Astrocyte (in vitro differentiated cells and primary cell): Measurements from ENCODE around the gene SALL4. TPM values are rescaled to one million over a fixed set of nuclear protein-coding genes. Genes with fewer than 3 reads are reported as not detected.
A peak's percentile ranks its signal among the peaks of the same experiment; 100 is the strongest.

Source experiments
- DNase-seq: peaks from one replicate; pipeline ENCODE4 v3.0.0-alpha.2; 2010; ENCODE audit warnings: low read depth
- FAIRE-seq: peaks from 2 replicates; lab custom pipeline; 2011; peaks lifted over from hg19 to GRCh38; lab: Jason Lieb, UNC
- H2AFZ ChIP-seq: 2 replicates; pipeline ENCODE4 v1.6.0; 2012; ENCODE audit warnings: low read depth, low read length, inconsistent platforms
- H3K27ac ChIP-seq: 2 replicates; pipeline ENCODE4 v1.5.1; 2011; ENCODE audit warnings: low read depth, low read length, inconsistent platforms
- H3K27me3 ChIP-seq: 2 replicates; pipeline ENCODE4 v1.6.0; 2011; ENCODE audit warnings: low read length, inconsistent platforms; ENCODE audit not compliant: insufficient read depth
- H3K36me3 ChIP-seq: 2 replicates; pipeline ENCODE4 v1.5.1; 2011; ENCODE audit warnings: low read length, inconsistent platforms; ENCODE audit not compliant: insufficient read depth
- H3K4me1 ChIP-seq: 2 replicates; pipeline ENCODE4 v1.5.1; 2011; ENCODE audit warnings: low read length, inconsistent platforms; ENCODE audit not compliant: insufficient read depth
- H3K4me2 ChIP-seq: 2 replicates; pipeline ENCODE4 v1.6.0; 2012; ENCODE audit warnings: low read length, inconsistent platforms
- H3K4me3 ChIP-seq: 2 replicates; pipeline ENCODE4 v1.5.1; 2011; ENCODE audit warnings: low read depth, mild to moderate bottlenecking, low read length, inconsistent platforms; ENCODE audit not compliant: insufficient read depth
- H3K79me2 ChIP-seq: 2 replicates; pipeline ENCODE4 v1.6.0; 2012; ENCODE audit warnings: mild to moderate bottlenecking, low read length, inconsistent platforms; ENCODE audit not compliant: insufficient read depth
- H3K9ac ChIP-seq: 2 replicates; pipeline ENCODE4 v1.6.0; 2012; ENCODE audit warnings: mild to moderate bottlenecking, low read length, inconsistent platforms
- H3K9me3 ChIP-seq: 2 replicates; pipeline ENCODE4 v1.5.1; 2012; ENCODE audit warnings: low read depth, mild to moderate bottlenecking, low read length, inconsistent platforms; ENCODE audit not compliant: insufficient read depth
- H4K20me1 ChIP-seq: 2 replicates; pipeline ENCODE4 v1.6.0; 2012; ENCODE audit warnings: low read length, inconsistent platforms; ENCODE audit not compliant: insufficient read depth
- H3K27ac Mint-ChIP-seq: one replicate; pipeline ENCODE4 v1.8.0; 2021; ENCODE audit warnings: mild to moderate bottlenecking, mixed read lengths; ENCODE audit not compliant: unreplicated experiment
- H3K27me3 Mint-ChIP-seq: one replicate; pipeline ENCODE4 v1.8.0; 2021; ENCODE audit warnings: low read depth, mixed read lengths; ENCODE audit not compliant: unreplicated experiment
- H3K36me3 Mint-ChIP-seq: one replicate; pipeline ENCODE4 v1.8.0; 2021; ENCODE audit warnings: low read depth, mixed read lengths; ENCODE audit not compliant: unreplicated experiment
- H3K4me1 Mint-ChIP-seq: one replicate; pipeline ENCODE4 v1.8.0; 2021; ENCODE audit warnings: low read depth, mixed read lengths; ENCODE audit not compliant: unreplicated experiment
- H3K4me3 Mint-ChIP-seq: one replicate; pipeline ENCODE4 v1.8.0; 2021; ENCODE audit warnings: mild to moderate bottlenecking, moderate library complexity, mixed read lengths; ENCODE audit not compliant: unreplicated experiment
- H3K9me3 Mint-ChIP-seq: one replicate; pipeline ENCODE4 v1.8.0; 2021; ENCODE audit warnings: mild to moderate bottlenecking, mixed read lengths; ENCODE audit not compliant: unreplicated experiment
- CTCF ChIP-seq: IDR thresholded peaks from 2 replicates; pipeline ENCODE4 v1.5.1; 2011; ENCODE audit warnings: low read depth, mild to moderate bottlenecking, inconsistent platforms, low read length, moderate library complexity; ENCODE audit not compliant: insufficient read depth
- EZH2 ChIP-seq: IDR thresholded peaks from 2 replicates; pipeline ENCODE4 v1.6.1; 2012; ENCODE audit warnings: mild to moderate bottlenecking, low read length, inconsistent platforms; ENCODE audit not compliant: insufficient read depth
- total RNA-seq: library from RNA; stranded (reverse); gene quantifications from 2 replicates; pipeline ENCODE4 v1.2.1, GENCODE V29; 2021

Gene SALL4
- total RNA-seq, 1 donor from 2014 or later: 21.7 TPM

- Histone ChIP-seq H3K9ac (peak overlapping the region; percentile 67), H4K20me1 (no peaks in the 10 kb centered on the region), H3K4me2 (peak overlapping the region; percentile 92), H3K27me3 (peaks cover 3% of the 10 kb centered on the region), H3K36me3 (no peaks in the 10 kb centered on the region), H3K79me2 (no peaks in the 10 kb centered on the region), H2AFZ (peak overlapping the region; percentile 65), H3K27ac (no peak overlapping the region), H3K9me3 (no peaks in the 10 kb centered on the region), H3K4me3 (peak overlapping the region; percentile 57), H3K4me1 (peaks cover 26% of the 10 kb centered on the region)
- Mint-ChIP-seq H3K4me3 (peak overlapping the region; percentile 93), H3K27me3 (no peaks in the 10 kb centered on the region), H3K4me1 (peaks cover 28% of the 10 kb centered on the region), H3K9me3 (no peaks in the 10 kb centered on the region), H3K27ac (peak overlapping the region; percentile 83), H3K36me3 (no peaks in the 10 kb centered on the region)
- TF ChIP-seq CTCF (no peak), EZH2 (no peak)
- DNase-seq (no peak), FAIRE-seq (no peak)
Observed at GRCh38 chr20:51801122-51801822, 1.0 kb downstream of the SALL4 start.

GRCh38 chr20:51800872-51801121 is 1.5 kb downstream of the SALL4 start:
- Histone ChIP-seq H3K4me1 (peaks cover 26% of the 10 kb centered on the region), H3K4me2 (peak overlapping the region; percentile 92), H4K20me1 (no peaks in the 10 kb centered on the region), H2AFZ (peak overlapping the region; percentile 65), H3K9ac (peak overlapping the region; percentile 67), H3K9me3 (no peaks in the 10 kb centered on the region), H3K36me3 (no peaks in the 10 kb centered on the region), H3K27me3 (peaks cover 3% of the 10 kb centered on the region), H3K79me2 (no peaks in the 10 kb centered on the region), H3K4me3 (peak overlapping the region; percentile 57), H3K27ac (no peak overlapping the region)
- Mint-ChIP-seq H3K9me3 (no peaks in the 10 kb centered on the region), H3K4me1 (peaks cover 30% of the 10 kb centered on the region), H3K4me3 (peak overlapping the region; percentile 93), H3K27me3 (no peaks in the 10 kb centered on the region), H3K36me3 (no peaks in the 10 kb centered on the region), H3K27ac (peak overlapping the region; percentile 83)
- DNase-seq (no peak), FAIRE-seq (no peak)
- no peak for TF ChIP-seq CTCF
- TF ChIP-seq EZH2: no peak
